ENCODE measurements around the gene ARF1.

DNA sequence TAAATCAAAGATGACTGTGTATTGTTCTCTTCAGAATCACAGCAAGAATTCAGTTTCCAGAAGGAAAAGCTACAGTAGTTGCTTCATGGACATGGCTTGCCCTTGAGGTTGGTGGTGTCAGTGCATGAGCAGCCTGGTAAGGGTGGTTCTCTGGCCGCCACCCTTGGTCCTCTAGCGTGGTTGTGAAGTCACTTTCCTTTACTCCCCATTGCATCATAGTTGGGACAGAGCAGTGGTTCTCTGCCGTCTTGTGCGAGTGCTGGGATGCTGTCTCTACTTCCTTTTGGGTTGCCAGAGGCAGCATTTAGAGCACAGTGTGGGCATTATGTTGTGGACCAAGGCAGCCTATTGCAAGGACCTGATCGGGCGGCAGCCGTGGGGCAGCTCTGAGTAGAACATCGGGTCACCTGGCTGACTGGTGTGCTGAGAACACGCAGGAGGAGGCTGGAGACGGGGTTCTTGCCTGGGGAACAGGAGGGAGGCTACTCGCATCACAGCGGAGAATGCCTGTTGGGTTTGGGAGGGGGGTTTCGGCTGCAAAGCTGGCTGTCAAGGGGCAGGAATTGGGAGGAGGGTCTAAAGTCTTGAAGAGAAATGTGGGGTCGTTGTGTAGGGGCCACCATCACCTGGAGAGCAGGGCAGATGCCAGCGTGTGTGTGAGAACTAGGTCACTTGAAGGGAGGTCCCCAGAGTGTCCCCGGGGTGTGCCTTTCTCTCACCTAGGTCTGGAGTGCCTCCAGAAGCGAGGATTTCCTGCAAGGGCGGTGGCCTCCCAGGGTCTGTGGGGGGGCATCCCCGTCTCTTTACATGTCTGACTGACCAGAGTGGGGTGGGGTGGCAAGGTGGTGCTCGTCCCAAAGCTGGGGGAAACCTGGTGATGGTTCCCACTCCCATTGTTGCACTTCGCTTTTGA lies 6.3 kb downstream of the ARF1 start:
- no peak for TF ChIP-seq CTCF (IDR thresholded peaks at IDR 0.05; ENCODE audit: control extremely low read depth in 1 of 3, insufficient read depth in 1 of 3, low read depth in 1 of 3, low read length in 3 of 3)
- no peak for TF ChIP-seq EZH2 (IDR thresholded peaks at IDR 0.05; ENCODE audit: low read depth, low read length, severe bottlenecking)
- TF ChIP-seq GABPA (IDR thresholded peaks at IDR 0.05; ENCODE audit: borderline replicate concordance, insufficient read depth, low read length): no peak
- no peak for TF ChIP-seq BRCA1 (IDR thresholded peaks at IDR 0.05; ENCODE audit: low read depth, low read length)
- no peak for TF ChIP-seq TCF12 (IDR thresholded peaks at IDR 0.05; ENCODE audit: low read depth, low read length)
- TF ChIP-seq RAD21 (IDR thresholded peaks at IDR 0.05 in 1 of 2, conservative IDR thresholded peaks at IDR 0.05 in 1 of 2; ENCODE audit: low read depth in 2 of 2, low read length in 2 of 2): no peak
- no peak for TF ChIP-seq JUN (IDR thresholded peaks at IDR 0.05; ENCODE audit: low read depth, low read length)
- no peak for TF ChIP-seq BCL11A (IDR thresholded peaks at IDR 0.05; ENCODE audit: low read depth in 2 of 2, low read length in 2 of 2)
